HL-60 (cell line): ENCODE measurements around the gene GPC3.

ENCODE experiments used
- DNase-seq, 2 experiments: peaks; one replicate each; pipeline ENCODE4 v3.0.0-alpha.2; 2010 to 2020; ENCODE audit warnings: low read depth in 1 of 2, low spot score in 1 of 2
- H3K27ac ChIP-seq: fragments of 250-450 bp; sonication (Bioruptor Pico); replicated peaks from 2 replicates; pipeline ENCODE4 v1.5.1; 2020; ENCODE audit warnings: mild to moderate bottlenecking, moderate library complexity
- H3K27me3 ChIP-seq: fragments of 250-450 bp; sonication (Bioruptor Pico); 2 replicates; pipeline ENCODE4 v1.5.1; 2021; ENCODE audit warnings: mild to moderate bottlenecking, moderate library complexity; ENCODE audit not compliant: insufficient read depth, poor library complexity, severe bottlenecking
- H3K4me3 ChIP-seq: replicated peaks from 2 replicates; pipeline ENCODE4 v1.5.1; 2011; ENCODE audit warnings: mild to moderate bottlenecking, control low read depth, low read length; ENCODE audit not compliant: insufficient read depth
- CTCF ChIP-seq: IDR thresholded peaks from one replicate; pipeline ENCODE4 v1.5.1; 2011; ENCODE audit warnings: low read length, control low read depth, inconsistent platforms; ENCODE audit not compliant: insufficient read depth
- GABPA ChIP-seq: IDR thresholded peaks from 2 replicates; pipeline ENCODE4 v1.6.1; 2012; ENCODE audit warnings: low read depth
- POLR2AphosphoS5 ChIP-seq: IDR thresholded peaks from 2 replicates; pipeline ENCODE4 v1.6.1; 2012; ENCODE audit warnings: low read depth
- REST ChIP-seq: IDR thresholded peaks from 2 replicates; pipeline ENCODE4 v1.6.1; 2012; ENCODE audit warnings: low read depth; ENCODE audit not compliant: insufficient replicate concordance
- SPI1 ChIP-seq: IDR thresholded peaks from 2 replicates; pipeline ENCODE4 v1.6.1; 2012; ENCODE audit warnings: low read depth, mild to moderate bottlenecking, borderline replicate concordance

GPC3 gene

GRCh38 chrX:133909888-133910287, 75.5 kb downstream of the GPC3 start:
- TF ChIP-seq GABPA (no peak), POLR2AphosphoS5 (no peak), CTCF (no peak), SPI1 (no peak), REST (no peak)
- no peak for DNase-seq
- Histone ChIP-seq H3K27ac (no peak overlapping the region), H3K4me3 (no peak overlapping the region), H3K27me3 (no peaks in the 10 kb centered on the region)

- DNase-seq, result no peak
- Histone ChIP-seq H3K27me3 (no peaks in the 10 kb centered on the region), H3K4me3 (no peak overlapping the region), H3K27ac (no peak overlapping the region)
- no peak for TF ChIP-seq REST
These were observed 77.0 kb downstream of the GPC3 start for GRCh38 chrX:133908223-133908955.

- no peak for DNase-seq
- TF ChIP-seq POLR2AphosphoS5 (no peak), GABPA (no peak), REST (no peak), CTCF (no peak), SPI1 (no peak)
- Histone ChIP-seq H3K27me3 (no peaks in the 10 kb centered on the region), H3K4me3 (no peak overlapping the region), H3K27ac (no peak overlapping the region)
These were observed 77.8 kb downstream of the GPC3 start for GRCh38 chrX:133907606-133908005.
